SK-N-SH treated with all-trans-retinoic acid at 6 μM for 48 hours (cell line): Measurements from ENCODE around the gene NFIA.

ENCODE experiments used
- ATAC-seq: fragments of 200-7000 bp; cut with Tn5 transposase; 3 replicates; pipeline ENCODE4 v1.9.1; 2020; ENCODE audit warnings: mild to moderate bottlenecking, moderate library complexity
- ARNTL ChIP-seq: fragments of 450-650 bp; formaldehyde crosslinking; IDR thresholded peaks from 2 replicates; pipeline ENCODE4 v1.5.0; 2020; ENCODE audit warnings: low read depth, mild to moderate bottlenecking, moderate library complexity, borderline replicate concordance
- BACH2 ChIP-seq: fragments of 250-450 bp; sonication (Bioruptor Pico); IDR thresholded peaks from 2 replicates; pipeline ENCODE4 v1.9.0; 2021; ENCODE audit warnings: mild to moderate bottlenecking, borderline replicate concordance
- CSDC2 ChIP-seq: fragments of 250-450 bp; sonication (Bioruptor Pico); IDR thresholded peaks from 2 replicates; pipeline ENCODE4 v1.5.0; 2020; ENCODE audit warnings: mild to moderate bottlenecking, moderate library complexity
- ESRRG ChIP-seq: fragments of 250-450 bp; sonication (Bioruptor Pico); IDR thresholded peaks from 2 replicates; pipeline ENCODE4 v1.6.1; 2021; ENCODE audit warnings: mild to moderate bottlenecking
- GLIS3 ChIP-seq: fragments of 250-450 bp; sonication (Bioruptor Pico); IDR thresholded peaks from 2 replicates; pipeline ENCODE4 v1.5.0; 2020; ENCODE audit warnings: mild to moderate bottlenecking, moderate library complexity
- ISL1 ChIP-seq: fragments of 250-450 bp; sonication (Bioruptor Pico); IDR thresholded peaks from 2 replicates; pipeline ENCODE4 v2.1.2; 2022; ENCODE audit warnings: mild to moderate bottlenecking, moderate library complexity
- OSR1 ChIP-seq: fragments of 250-450 bp; sonication (Bioruptor Pico); IDR thresholded peaks from 2 replicates; pipeline ENCODE4 v1.8.0; 2022; ENCODE audit warnings: moderate library complexity, mild to moderate bottlenecking, inconsistent platforms
- PPARA ChIP-seq: fragments of 250-450 bp; sonication (Bioruptor Pico); IDR thresholded peaks from 2 replicates; pipeline ENCODE4 v1.5.0; 2020; ENCODE audit warnings: mild to moderate bottlenecking, borderline replicate concordance
- RARB ChIP-seq: fragments of 250-450 bp; sonication (Bioruptor Pico); IDR thresholded peaks from 2 replicates; pipeline ENCODE4 v1.8.0; 2021; ENCODE audit warnings: mild to moderate bottlenecking, moderate library complexity
- SNAI2 ChIP-seq: fragments of 250-450 bp; sonication (Bioruptor Pico); IDR thresholded peaks from 2 replicates; pipeline ENCODE4 v1.5.0; 2020; ENCODE audit warnings: mild to moderate bottlenecking, moderate library complexity
- TCF4 ChIP-seq: fragments of 250-450 bp; sonication (Bioruptor Pico); IDR thresholded peaks from 2 replicates; pipeline ENCODE4 v1.8.0; 2021; ENCODE audit warnings: mild to moderate bottlenecking, moderate library complexity, borderline replicate concordance
- TOX ChIP-seq: fragments of 250-450 bp; sonication (Bioruptor Pico); IDR thresholded peaks from 2 replicates; pipeline ENCODE4 v1.8.0; 2021; ENCODE audit warnings: mild to moderate bottlenecking, moderate library complexity, borderline replicate concordance
- ZC3H10 ChIP-seq: fragments of 250-450 bp; sonication (Bioruptor Pico); IDR thresholded peaks from 2 replicates; pipeline ENCODE4 v1.5.1; 2021; ENCODE audit warnings: mild to moderate bottlenecking, moderate library complexity
- ZFP30 ChIP-seq: fragments of 450-650 bp; formaldehyde crosslinking; IDR thresholded peaks from 2 replicates; pipeline ENCODE4 v1.5.0; 2022; ENCODE audit warnings: mild to moderate bottlenecking, moderate library complexity
- ZNF565 ChIP-seq: fragments of 450-650 bp; formaldehyde crosslinking; conservative IDR thresholded peaks from 2 replicates; pipeline ENCODE4 v1.5.0; 2020; ENCODE audit warnings: low read depth, mild to moderate bottlenecking, moderate library complexity
- TF ChIP-seq, protein P1 (sequence below): fragments of 250-450 bp; sonication (Bioruptor Pico); IDR thresholded peaks from 2 replicates; pipeline ENCODE4 v1.5.1; 2021; ENCODE audit warnings: mild to moderate bottlenecking, moderate library complexity
- TF ChIP-seq, protein P2 (sequence below): fragments of 250-450 bp; sonication (Bioruptor Pico); IDR thresholded peaks from 2 replicates; pipeline ENCODE4 v1.5.0; 2020; ENCODE audit warnings: mild to moderate bottlenecking, moderate library complexity
- TF ChIP-seq, protein P3 (sequence below): fragments of 250-450 bp; sonication (Bioruptor Pico); IDR thresholded peaks from 2 replicates; pipeline ENCODE4 v1.5.1; 2020; ENCODE audit warnings: low read depth, mild to moderate bottlenecking, moderate library complexity
- TF ChIP-seq, protein P4 (sequence below): fragments of 250-450 bp; sonication (Bioruptor Pico); IDR thresholded peaks from 2 replicates; pipeline ENCODE4 v1.8.0; 2021; ENCODE audit warnings: low read depth, mild to moderate bottlenecking, moderate library complexity, borderline replicate concordance
- TF ChIP-seq, protein P5 (sequence below): fragments of 250-450 bp; sonication (Bioruptor Pico); IDR thresholded peaks from 2 replicates; pipeline ENCODE4 v1.8.0; 2020; ENCODE audit warnings: mild to moderate bottlenecking, moderate library complexity, borderline replicate concordance

The NFIA gene

DNA sequence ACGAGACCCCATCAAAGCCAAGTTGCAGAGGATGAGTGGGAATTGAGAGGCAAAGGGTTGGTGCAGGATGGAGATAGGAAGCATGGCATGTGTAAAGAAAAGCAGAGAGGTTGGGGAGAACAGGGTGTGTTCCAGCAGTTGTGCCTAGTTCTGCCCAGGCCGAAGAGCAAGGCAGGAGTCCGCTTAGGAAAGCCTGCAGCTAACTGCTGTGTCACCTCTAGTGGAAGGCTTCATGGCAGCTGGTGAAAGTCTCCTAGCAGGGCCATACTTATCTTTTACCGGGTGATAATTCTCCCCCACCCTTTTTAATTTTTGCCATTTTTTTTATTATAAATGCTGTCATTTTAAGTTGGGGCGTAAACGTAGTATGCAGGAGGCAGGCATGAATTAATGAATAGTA lies 93.6 kb downstream of the NFIA start:
- ATAC-seq = no peak
- TF ChIP-seq, protein P1, sequence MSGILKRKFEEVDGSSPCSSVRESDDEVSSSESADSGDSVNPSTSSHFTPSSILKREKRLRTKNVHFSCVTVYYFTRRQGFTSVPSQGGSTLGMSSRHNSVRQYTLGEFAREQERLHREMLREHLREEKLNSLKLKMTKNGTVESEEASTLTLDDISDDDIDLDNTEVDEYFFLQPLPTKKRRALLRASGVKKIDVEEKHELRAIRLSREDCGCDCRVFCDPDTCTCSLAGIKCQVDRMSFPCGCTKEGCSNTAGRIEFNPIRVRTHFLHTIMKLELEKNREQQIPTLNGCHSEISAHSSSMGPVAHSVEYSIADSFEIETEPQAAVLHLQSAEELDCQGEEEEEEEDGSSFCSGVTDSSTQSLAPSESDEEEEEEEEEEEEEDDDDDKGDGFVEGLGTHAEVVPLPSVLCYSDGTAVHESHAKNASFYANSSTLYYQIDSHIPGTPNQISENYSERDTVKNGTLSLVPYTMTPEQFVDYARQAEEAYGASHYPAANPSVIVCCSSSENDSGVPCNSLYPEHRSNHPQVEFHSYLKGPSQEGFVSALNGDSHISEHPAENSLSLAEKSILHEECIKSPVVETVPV = no peak
- TF ChIP-seq TCF4 (CRISPR knock-in tag) (no peak), BACH2 (CRISPR knock-in tag) (no peak), OSR1 (CRISPR knock-in tag) (no peak), TOX (no peak), CSDC2 (CRISPR knock-in tag) (no peak), ESRRG (CRISPR knock-in tag) (no peak), ISL1 (CRISPR knock-in tag) (no peak), SNAI2 (CRISPR knock-in tag) (no peak), RARB (CRISPR knock-in tag) (no peak), ARNTL (CRISPR knock-in tag) (no peak), GLIS3 (CRISPR knock-in tag) (no peak), ZNF565 (CRISPR knock-in tag) (no peak), ZFP30 (CRISPR knock-in tag) (no peak), ZC3H10 (CRISPR knock-in tag) (no peak), PPARA (CRISPR knock-in tag) (no peak)
- TF ChIP-seq, protein P2, sequence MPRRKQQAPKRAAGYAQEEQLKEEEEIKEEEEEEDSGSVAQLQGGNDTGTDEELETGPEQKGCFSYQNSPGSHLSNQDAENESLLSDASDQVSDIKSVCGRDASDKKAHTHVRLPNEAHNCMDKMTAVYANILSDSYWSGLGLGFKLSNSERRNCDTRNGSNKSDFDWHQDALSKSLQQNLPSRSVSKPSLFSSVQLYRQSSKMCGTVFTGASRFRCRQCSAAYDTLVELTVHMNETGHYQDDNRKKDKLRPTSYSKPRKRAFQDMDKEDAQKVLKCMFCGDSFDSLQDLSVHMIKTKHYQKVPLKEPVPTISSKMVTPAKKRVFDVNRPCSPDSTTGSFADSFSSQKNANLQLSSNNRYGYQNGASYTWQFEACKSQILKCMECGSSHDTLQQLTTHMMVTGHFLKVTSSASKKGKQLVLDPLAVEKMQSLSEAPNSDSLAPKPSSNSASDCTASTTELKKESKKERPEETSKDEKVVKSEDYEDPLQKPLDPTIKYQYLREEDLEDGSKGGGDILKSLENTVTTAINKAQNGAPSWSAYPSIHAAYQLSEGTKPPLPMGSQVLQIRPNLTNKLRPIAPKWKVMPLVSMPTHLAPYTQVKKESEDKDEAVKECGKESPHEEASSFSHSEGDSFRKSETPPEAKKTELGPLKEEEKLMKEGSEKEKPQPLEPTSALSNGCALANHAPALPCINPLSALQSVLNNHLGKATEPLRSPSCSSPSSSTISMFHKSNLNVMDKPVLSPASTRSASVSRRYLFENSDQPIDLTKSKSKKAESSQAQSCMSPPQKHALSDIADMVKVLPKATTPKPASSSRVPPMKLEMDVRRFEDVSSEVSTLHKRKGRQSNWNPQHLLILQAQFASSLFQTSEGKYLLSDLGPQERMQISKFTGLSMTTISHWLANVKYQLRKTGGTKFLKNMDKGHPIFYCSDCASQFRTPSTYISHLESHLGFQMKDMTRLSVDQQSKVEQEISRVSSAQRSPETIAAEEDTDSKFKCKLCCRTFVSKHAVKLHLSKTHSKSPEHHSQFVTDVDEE = no peak
- TF ChIP-seq, protein P3, sequence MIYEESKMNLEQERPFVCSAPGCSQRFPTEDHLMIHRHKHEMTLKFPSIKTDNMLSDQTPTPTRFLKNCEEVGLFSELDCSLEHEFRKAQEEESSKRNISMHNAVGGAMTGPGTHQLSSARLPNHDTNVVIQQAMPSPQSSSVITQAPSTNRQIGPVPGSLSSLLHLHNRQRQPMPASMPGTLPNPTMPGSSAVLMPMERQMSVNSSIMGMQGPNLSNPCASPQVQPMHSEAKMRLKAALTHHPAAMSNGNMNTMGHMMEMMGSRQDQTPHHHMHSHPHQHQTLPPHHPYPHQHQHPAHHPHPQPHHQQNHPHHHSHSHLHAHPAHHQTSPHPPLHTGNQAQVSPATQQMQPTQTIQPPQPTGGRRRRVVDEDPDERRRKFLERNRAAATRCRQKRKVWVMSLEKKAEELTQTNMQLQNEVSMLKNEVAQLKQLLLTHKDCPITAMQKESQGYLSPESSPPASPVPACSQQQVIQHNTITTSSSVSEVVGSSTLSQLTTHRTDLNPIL = no peak
- TF ChIP-seq, protein P4, sequence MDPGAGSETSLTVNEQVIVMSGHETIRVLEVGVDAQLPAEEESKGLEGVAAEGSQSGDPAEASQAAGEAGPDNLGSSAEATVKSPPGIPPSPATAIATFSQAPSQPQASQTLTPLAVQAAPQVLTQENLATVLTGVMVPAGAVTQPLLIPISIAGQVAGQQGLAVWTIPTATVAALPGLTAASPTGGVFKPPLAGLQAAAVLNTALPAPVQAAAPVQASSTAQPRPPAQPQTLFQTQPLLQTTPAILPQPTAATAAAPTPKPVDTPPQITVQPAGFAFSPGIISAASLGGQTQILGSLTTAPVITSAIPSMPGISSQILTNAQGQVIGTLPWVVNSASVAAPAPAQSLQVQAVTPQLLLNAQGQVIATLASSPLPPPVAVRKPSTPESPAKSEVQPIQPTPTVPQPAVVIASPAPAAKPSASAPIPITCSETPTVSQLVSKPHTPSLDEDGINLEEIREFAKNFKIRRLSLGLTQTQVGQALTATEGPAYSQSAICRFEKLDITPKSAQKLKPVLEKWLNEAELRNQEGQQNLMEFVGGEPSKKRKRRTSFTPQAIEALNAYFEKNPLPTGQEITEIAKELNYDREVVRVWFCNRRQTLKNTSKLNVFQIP = no peak

DNA sequence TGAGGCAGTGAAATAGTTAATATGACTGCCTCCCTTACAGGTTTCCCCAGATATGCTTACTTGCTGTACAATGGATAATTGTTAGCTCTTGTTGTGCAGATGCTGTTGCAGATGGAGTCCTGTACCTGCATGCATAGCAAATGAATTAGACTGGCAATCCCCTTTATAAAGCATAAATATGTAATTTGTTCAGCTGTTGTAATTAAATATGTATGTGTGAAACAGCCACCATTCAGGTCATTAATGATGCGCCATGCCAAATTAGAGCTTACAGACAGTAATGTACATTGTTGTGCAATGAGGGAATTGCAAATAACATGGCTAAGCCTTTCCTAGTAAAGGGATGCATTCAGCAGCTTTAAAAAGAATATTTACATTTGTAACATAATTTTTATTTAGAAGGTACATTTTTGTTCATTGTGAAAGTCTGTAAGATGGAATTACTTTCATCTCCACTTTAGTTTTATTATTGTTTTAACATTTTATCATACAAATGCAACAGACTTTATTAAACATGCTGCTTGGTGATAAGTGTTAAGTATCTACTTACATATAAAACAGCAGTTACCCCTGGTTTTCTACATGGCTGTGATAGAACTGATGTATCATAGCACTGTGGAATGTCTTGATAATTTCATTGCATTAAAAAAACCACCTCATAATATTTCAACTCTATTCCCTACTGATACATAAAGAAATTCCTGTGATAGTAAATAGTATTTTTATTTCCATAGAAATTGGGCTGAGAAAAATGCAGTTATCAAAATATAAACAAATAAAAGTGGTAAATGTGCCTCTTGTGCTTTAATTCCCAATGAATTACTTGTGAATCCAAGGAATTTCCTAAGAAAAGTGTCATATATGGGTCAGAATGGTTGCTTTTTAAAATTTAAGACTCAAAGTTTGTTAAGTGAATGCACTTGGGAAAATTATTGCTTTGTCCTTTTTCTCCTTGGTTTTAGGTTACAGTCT lies 99.0 kb downstream of the NFIA start:
- no peak for ATAC-seq
- TF ChIP-seq TCF4 (CRISPR knock-in tag) (no peak), ZC3H10 (CRISPR knock-in tag) (no peak), BACH2 (CRISPR knock-in tag) (no peak), GLIS3 (CRISPR knock-in tag) (no peak), TOX (no peak)
- TF ChIP-seq, protein P5, sequence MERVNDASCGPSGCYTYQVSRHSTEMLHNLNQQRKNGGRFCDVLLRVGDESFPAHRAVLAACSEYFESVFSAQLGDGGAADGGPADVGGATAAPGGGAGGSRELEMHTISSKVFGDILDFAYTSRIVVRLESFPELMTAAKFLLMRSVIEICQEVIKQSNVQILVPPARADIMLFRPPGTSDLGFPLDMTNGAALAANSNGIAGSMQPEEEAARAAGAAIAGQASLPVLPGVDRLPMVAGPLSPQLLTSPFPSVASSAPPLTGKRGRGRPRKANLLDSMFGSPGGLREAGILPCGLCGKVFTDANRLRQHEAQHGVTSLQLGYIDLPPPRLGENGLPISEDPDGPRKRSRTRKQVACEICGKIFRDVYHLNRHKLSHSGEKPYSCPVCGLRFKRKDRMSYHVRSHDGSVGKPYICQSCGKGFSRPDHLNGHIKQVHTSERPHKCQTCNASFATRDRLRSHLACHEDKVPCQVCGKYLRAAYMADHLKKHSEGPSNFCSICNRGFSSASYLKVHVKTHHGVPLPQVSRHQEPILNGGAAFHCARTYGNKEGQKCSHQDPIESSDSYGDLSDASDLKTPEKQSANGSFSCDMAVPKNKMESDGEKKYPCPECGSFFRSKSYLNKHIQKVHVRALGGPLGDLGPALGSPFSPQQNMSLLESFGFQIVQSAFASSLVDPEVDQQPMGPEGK (CRISPR knock-in tag) = no peak
- TF ChIP-seq, protein P4 = no peak
- TF ChIP-seq, protein P1 = no peak
- TF ChIP-seq, protein P2 = no peak
- TF ChIP-seq, protein P3 = no peak
